Endothelial cell of umbilical vein (primary cell): Measurements from ENCODE around the gene NFATC1. TPM values are rescaled to one million over a fixed set of nuclear protein-coding genes. Genes with fewer than 3 reads are reported as not detected.

Experiments used
- BruUV-seq: library from RNA; stranded (reverse); fragments of 400-500 nt; replicated peaks from 2 replicates; lab custom pipeline; 2021; lab: Mats Ljungman, UMichigan
- CTCF ChIA-PET: fragments of 300-600, 350-600 bp; sonication (Branson Sonifier 250); formaldehyde crosslinking; loops from one replicate; lab custom pipeline; 2021; ENCODE audit warnings: antibody characterized with exemption, inconsistent platforms; lab: Charles Lee
- POLR2A ChIA-PET: fragments of 300-600, 350-600 bp; sonication (Branson Sonifier 250); formaldehyde crosslinking; loops from one replicate; lab custom pipeline; 2021; ENCODE audit warnings: antibody characterized with exemption, inconsistent platforms; lab: Charles Lee
- DNase-seq: peaks from one replicate; pipeline ENCODE4 v3.0.0-alpha.2; 2011; ENCODE audit warnings: low read depth, low spot score
- FAIRE-seq: peaks from 2 replicates; lab custom pipeline; 2011; peaks lifted over from hg19 to GRCh38; lab: Jason Lieb, UNC
- H2AFZ ChIP-seq: 2 replicates; pipeline ENCODE4 v1.6.0; 2012; ENCODE audit warnings: low read depth, low read length, control low read depth, inconsistent platforms
- H3K27ac ChIP-seq: 2 replicates; pipeline ENCODE4 v1.5.1; 2011; ENCODE audit warnings: low read depth, mild to moderate bottlenecking, control low read depth, low read length, moderate library complexity; ENCODE audit not compliant: insufficient read depth
- H3K27me3 ChIP-seq, 2 experiments: 2 replicates each; pipeline versions ENCODE4 v1.6.0 to v1.6.1; 2011; ENCODE audit warnings: low read length in 2 of 2, mixed read lengths in 1 of 2; ENCODE audit not compliant: control insufficient read depth in 2 of 2, insufficient read depth in 2 of 2
- H3K36me3 ChIP-seq, 2 experiments: 2 replicates in 1 of 2; 3 replicates in 1 of 2; pipeline ENCODE4 v1.5.1; 2011; ENCODE audit warnings: low read length in 2 of 2, mild to moderate bottlenecking in 1 of 2, moderate library complexity in 1 of 2; ENCODE audit not compliant: control insufficient read depth in 2 of 2, insufficient read depth in 2 of 2; ENCODE audit errors: extremely low read depth in 1 of 2
- H3K4me1 ChIP-seq: 3 replicates; pipeline ENCODE4 v1.5.1; 2011; ENCODE audit warnings: mild to moderate bottlenecking, low read length; ENCODE audit not compliant: control insufficient read depth, insufficient read depth; ENCODE audit errors: extremely low read depth
- H3K4me2 ChIP-seq: 2 replicates; pipeline ENCODE4 v1.6.1; 2011; ENCODE audit warnings: low read length, control low read depth, mixed read lengths; ENCODE audit not compliant: insufficient read depth
- H3K4me3 ChIP-seq, 3 experiments: fragments of 200-600 bp in 1 of 3; sonication (generic), shearing (Covaris generic) in 1 of 3; replicated peaks in 1 of 3; 2 replicates each; pipeline ENCODE4 v1.5.1; 2011 to 2016; ENCODE audit warnings: control low read depth in 3 of 3, low read length in 3 of 3, mild to moderate bottlenecking in 2 of 3, inconsistent platforms in 1 of 3, low read depth in 1 of 3, moderate library complexity in 1 of 3; ENCODE audit not compliant: insufficient read depth in 1 of 3
- H3K79me2 ChIP-seq: 2 replicates; pipeline ENCODE4 v1.6.0; 2012; ENCODE audit warnings: low read length, inconsistent platforms; ENCODE audit not compliant: control insufficient read depth, insufficient read depth
- H3K9ac ChIP-seq: replicated peaks from 2 replicates; pipeline ENCODE3; 2011; ENCODE audit warnings: low read length, control low read depth; ENCODE audit not compliant: insufficient read depth; ENCODE audit errors: extremely low read depth
- H3K9me1 ChIP-seq: replicated peaks from 3 replicates; pipeline ENCODE4 v1.6.0; 2011; ENCODE audit warnings: mild to moderate bottlenecking, low read length; ENCODE audit not compliant: control insufficient read depth, insufficient read depth; ENCODE audit errors: extremely low read depth
- H3K9me3 ChIP-seq: replicated peaks from 2 replicates; pipeline ENCODE4 v1.5.1; 2012; ENCODE audit warnings: low read length, inconsistent platforms; ENCODE audit not compliant: control insufficient read depth, insufficient read depth
- H4K20me1 ChIP-seq: replicated peaks from 2 replicates; pipeline ENCODE3; 2011; ENCODE audit warnings: mild to moderate bottlenecking, low read length; ENCODE audit not compliant: control insufficient read depth, insufficient read depth; ENCODE audit errors: extremely low read depth
- EZH2 ChIP-seq: IDR thresholded peaks from 2 replicates; pipeline ENCODE4 v1.6.1; 2012; ENCODE audit warnings: borderline replicate concordance, low read depth, mild to moderate bottlenecking, moderate library complexity, low read length, inconsistent platforms; ENCODE audit not compliant: severe bottlenecking
- FOS ChIP-seq: IDR thresholded peaks from 2 replicates; pipeline ENCODE4 v1.6.1; 2011; ENCODE audit warnings: mild to moderate bottlenecking, low read length, moderate library complexity, borderline replicate concordance; ENCODE audit not compliant: insufficient read depth
- GATA2 ChIP-seq: IDR thresholded peaks from 2 replicates; pipeline ENCODE4 v1.7.0; 2011; ENCODE audit warnings: low read depth, mild to moderate bottlenecking, moderate library complexity, mixed read lengths, low read length; ENCODE audit not compliant: insufficient read length, insufficient read depth
- MYC ChIP-seq: IDR thresholded peaks from one replicate; pipeline ENCODE4 v1.6.1; 2011; ENCODE audit warnings: mild to moderate bottlenecking, low read depth, low read length
- POLR2A ChIP-seq: IDR thresholded peaks from 2 replicates; pipeline ENCODE4 v1.6.1; 2012; ENCODE audit warnings: low read depth, mild to moderate bottlenecking, control low read depth, low read length
- POLR2AphosphoS5 ChIP-seq: IDR thresholded peaks from 2 replicates; pipeline ENCODE4 v1.6.1; 2012; ENCODE audit warnings: low read depth, mild to moderate bottlenecking, control low read depth, low read length, moderate library complexity; ENCODE audit not compliant: insufficient read depth
- dilution Hi-C: fragments of 300-500 bp; cut with MboI; formaldehyde crosslinking; loops from one replicate; pipeline ENCODE4 v1.15.0; 2019; ENCODE audit warnings: low sequenced_read_pairs; ENCODE audit not compliant: extremely low pct_ligation_motif_present
- intact Hi-C: fragments of 100-400 bp; cut with micrococcal nuclease; formaldehyde crosslinking; loops from one replicate; pipeline ENCODE4 v1.10.0; 2022
- polyA plus RNA-seq, 4 experiments: library from polyadenylated mRNA; depleted of rRNA in 3 of 4; stranded (reverse) in 3 of 4; unstranded in 1 of 4; fragments of >200 nt; gene quantifications; 2 replicates each; pipeline versions ENCODE4 v1.2.1 to v1.2.3, GENCODE V29; 2011 to 2012; ENCODE audit warnings: missing spikeins in 1 of 4
- total RNA-seq: library from RNA; stranded (reverse); gene quantifications from 2 replicates; pipeline ENCODE4 v1.2.3, GENCODE V29; 2021
- TF ChIP-seq, protein P1 (sequence below): IDR thresholded peaks from 2 replicates; pipeline ENCODE4 v1.6.1; 2011; ENCODE audit not compliant: insufficient read depth, insufficient read length
- TF ChIP-seq, protein P2 (sequence below), 2 donors: IDR thresholded peaks; 1 replicate in 1 of 2; 2 replicates in 1 of 2; pipeline ENCODE4 v1.5.1; 2011; ENCODE audit warnings: low read length in 2 of 2, mild to moderate bottlenecking in 2 of 2, moderate library complexity in 2 of 2, control low read depth in 1 of 2, inconsistent platforms in 1 of 2, low read depth in 1 of 2; ENCODE audit not compliant: insufficient read depth in 1 of 2; ENCODE audit errors: extremely low read depth in 1 of 2

The NFATC1 gene
- total and polyA plus RNA-seq, 2 donors (not counting 3 experiments of a cell fraction or from before 2014, with no cell fraction given) = 11.1 to 30.0 TPM

DNA sequence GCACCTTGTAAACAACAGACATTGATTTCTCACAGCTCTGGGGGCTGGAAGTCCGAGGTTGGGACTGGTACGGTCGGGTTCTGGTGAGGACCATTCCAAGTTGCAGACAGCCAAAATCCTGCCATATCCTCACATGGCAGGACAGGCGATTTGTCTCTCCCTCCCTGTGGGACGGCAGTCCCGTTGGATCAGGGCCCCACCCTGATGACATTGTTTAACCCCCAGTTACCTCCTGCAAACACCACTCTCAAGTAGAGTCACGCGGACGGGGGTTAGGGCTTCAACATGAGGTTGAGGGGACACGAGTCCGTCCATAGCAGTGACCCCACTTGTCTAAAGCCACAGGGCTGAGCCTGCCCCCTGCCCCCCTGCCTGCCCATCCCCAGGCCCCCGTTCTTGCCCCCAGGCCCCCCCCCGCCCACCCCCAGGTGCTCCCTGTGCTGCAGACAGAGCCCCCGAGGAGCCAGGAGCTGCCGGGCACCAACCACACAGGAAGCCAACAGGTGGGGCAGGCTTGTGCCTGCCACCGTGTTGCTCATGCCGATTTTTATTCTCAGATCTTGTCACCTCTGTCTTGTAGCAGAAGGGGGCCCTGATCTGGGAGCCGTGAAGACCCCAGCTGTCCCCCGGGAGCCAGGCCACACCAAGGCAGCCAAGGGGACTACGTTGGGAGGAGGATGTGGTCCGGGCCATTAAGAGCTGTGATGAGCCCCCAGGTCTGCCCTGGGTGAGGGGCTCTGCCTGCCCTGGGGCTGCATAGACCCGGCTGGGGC lies 82.2 kb downstream of the NFATC1 start:
- no peak for FAIRE-seq
- POLR2A ChIA-PET = no interaction called here

DNA sequence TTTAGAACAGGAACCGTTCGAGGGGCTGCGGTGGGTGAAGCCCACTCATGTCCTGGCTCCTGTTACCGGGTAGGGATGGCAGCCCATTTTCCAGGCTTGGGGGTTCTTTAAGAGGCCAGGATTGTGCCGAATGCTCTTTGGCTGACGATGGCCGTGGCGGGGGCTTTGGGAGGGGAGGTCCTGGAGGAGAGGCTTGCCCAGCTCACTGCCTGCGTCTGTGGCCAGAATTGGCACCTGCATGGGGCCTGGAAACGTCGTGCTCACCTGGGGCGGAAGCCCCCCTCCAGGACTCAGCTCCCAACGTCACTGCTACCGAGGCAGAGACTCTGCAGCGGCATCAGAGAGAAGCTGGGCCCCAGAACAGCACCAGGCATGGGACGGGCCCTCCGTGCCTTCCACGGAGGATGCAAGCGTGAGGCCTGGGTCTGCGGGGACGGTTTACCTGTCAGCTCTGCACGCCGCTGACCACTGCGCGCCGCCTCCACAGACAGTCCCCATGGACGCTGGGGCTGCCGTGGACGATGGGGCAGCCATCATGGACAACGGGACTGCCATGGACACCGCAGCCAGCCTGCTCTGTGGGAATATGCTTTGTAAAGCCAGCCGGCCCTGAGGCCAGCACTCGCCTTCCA lies 82.9 kb downstream of the NFATC1 start:
- Histone ChIP-seq H3K27ac (no peak overlapping the region), H3K27me3 (no peaks in the 10 kb centered on the region), H3K4me3 (no peak overlapping the region), H3K36me3 (no peaks in the 10 kb centered on the region), H3K9ac (no peak overlapping the region), H3K9me3 (no peaks in the 10 kb centered on the region), H4K20me1 (no peaks in the 10 kb centered on the region), H3K4me1 (no peaks in the 10 kb centered on the region), H2AFZ (no peak overlapping the region), H3K4me2 (no peak overlapping the region), H3K9me1 (no peaks in the 10 kb centered on the region), H3K79me2 (no peaks in the 10 kb centered on the region)
- intact Hi-C loops = no loop called here
- DNase-seq (no peak), FAIRE-seq (no peak)
- POLR2A ChIA-PET = no interaction called here
- TF ChIP-seq, protein P1, sequence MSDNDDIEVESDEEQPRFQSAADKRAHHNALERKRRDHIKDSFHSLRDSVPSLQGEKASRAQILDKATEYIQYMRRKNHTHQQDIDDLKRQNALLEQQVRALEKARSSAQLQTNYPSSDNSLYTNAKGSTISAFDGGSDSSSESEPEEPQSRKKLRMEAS = no peak
- TF ChIP-seq EZH2 (no peak), POLR2AphosphoS5 (no peak), FOS (no peak), POLR2A (no peak), GATA2 (no peak), MYC (no peak)
- TF ChIP-seq, protein P2, sequence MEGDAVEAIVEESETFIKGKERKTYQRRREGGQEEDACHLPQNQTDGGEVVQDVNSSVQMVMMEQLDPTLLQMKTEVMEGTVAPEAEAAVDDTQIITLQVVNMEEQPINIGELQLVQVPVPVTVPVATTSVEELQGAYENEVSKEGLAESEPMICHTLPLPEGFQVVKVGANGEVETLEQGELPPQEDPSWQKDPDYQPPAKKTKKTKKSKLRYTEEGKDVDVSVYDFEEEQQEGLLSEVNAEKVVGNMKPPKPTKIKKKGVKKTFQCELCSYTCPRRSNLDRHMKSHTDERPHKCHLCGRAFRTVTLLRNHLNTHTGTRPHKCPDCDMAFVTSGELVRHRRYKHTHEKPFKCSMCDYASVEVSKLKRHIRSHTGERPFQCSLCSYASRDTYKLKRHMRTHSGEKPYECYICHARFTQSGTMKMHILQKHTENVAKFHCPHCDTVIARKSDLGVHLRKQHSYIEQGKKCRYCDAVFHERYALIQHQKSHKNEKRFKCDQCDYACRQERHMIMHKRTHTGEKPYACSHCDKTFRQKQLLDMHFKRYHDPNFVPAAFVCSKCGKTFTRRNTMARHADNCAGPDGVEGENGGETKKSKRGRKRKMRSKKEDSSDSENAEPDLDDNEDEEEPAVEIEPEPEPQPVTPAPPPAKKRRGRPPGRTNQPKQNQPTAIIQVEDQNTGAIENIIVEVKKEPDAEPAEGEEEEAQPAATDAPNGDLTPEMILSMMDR (IDR thresholded peaks at IDR 0.05; ENCODE audit: extremely low read depth in 1 of 2, insufficient read depth in 1 of 2, low read depth in 1 of 2, low read length in 2 of 2) = no peak
- CTCF ChIA-PET = interaction anchor here (0.9 to 1.4 kb wide), 2 partner anchors 20 kb away, joined by 3 read pairs; no protein-coding TSS in a partner anchor
- no TSS peak for BruUV-seq
- dilution Hi-C loops = no loop called here

More for the DNA sequence above, 82.2 kb downstream of the NFATC1 start:
- H4K20me1 ChIP-seq = no peaks in the 10 kb centered on the region
- H3K27me3 ChIP-seq = no peaks in the 10 kb centered on the region
- H3K9me1 ChIP-seq = no peaks in the 10 kb centered on the region
- H3K9me3 ChIP-seq = no peaks in the 10 kb centered on the region
- no peak for TF ChIP-seq FOS
- TF ChIP-seq, protein P1 = no peak
- no peak for TF ChIP-seq POLR2A
- TF ChIP-seq MYC = no peak
- TF ChIP-seq GATA2 = no peak
- intact Hi-C loops = no loop called here
- H3K36me3 ChIP-seq = peaks cover 0 to 2% of the 10 kb centered on the region in 2 experiments
- no TSS peak for BruUV-seq
- H3K4me3 ChIP-seq = no peak overlapping the region
- H3K4me1 ChIP-seq = no peaks in the 10 kb centered on the region
- H3K9ac ChIP-seq = no peak overlapping the region
- CTCF ChIA-PET = interaction anchor here (0.9 kb wide), 1 partner anchor 21 kb away, joined by 3 read pairs; no protein-coding TSS in a partner anchor
- no peak for DNase-seq
- H3K4me2 ChIP-seq = no peak overlapping the region
- dilution Hi-C loops = no loop called here
- no peaks in the 10 kb centered on the region for H3K79me2 ChIP-seq
- no peak overlapping the region for H3K27ac ChIP-seq
- no peak overlapping the region for H2AFZ ChIP-seq
